ENCODE results near the gene RFX2.

- TF ChIP-seq MAX (IDR thresholded peaks at IDR 0.05) = no peak
- TF ChIP-seq CTCF (IDR thresholded peaks at IDR 0.05; ENCODE audit: low read depth, low read length, missing input control) = no peak
- TF ChIP-seq TAF1 (conservative IDR thresholded peaks at IDR 0.05) = no peak
- no peak for TF ChIP-seq REST (IDR thresholded peaks at IDR 0.05)
- no peak for TF ChIP-seq RAD21 (IDR thresholded peaks at IDR 0.05)
Measured at GRCh38 chr19:6038634-6039405, 71.5 kb downstream of the RFX2 start.
